H9 (cell line): Measurements from ENCODE around the gene LILRA6. TPM values are rescaled to one million over a fixed set of nuclear protein-coding genes. Genes with fewer than 3 reads are reported as not detected.

Experiments
- DNase-seq: peaks from one replicate; pipeline ENCODE4 v3.0.0-alpha.2; 2017
- H2AFZ ChIP-seq: one replicate; pipeline ENCODE4 v1.6.1; 2013; ENCODE audit warnings: mild to moderate bottlenecking, low read length, control low read depth, moderate library complexity
- H2AK5ac ChIP-seq: 2 replicates; pipeline ENCODE4 v1.6.1; 2013; ENCODE audit warnings: low read length, control low read depth, mixed read lengths; ENCODE audit not compliant: insufficient read length
- H2BK120ac ChIP-seq: one replicate; pipeline ENCODE4 v1.6.1; 2013; ENCODE audit warnings: low read depth, mild to moderate bottlenecking, low read length, control low read depth, inconsistent platforms; ENCODE audit not compliant: poor library complexity, severe bottlenecking
- H2BK12ac ChIP-seq: 2 replicates; pipeline ENCODE4 v1.6.1; 2013; ENCODE audit warnings: low read length, control low read depth, mixed read lengths, low read depth; ENCODE audit not compliant: insufficient read length
- H2BK15ac ChIP-seq: 2 replicates; pipeline ENCODE4 v1.6.1; 2013; ENCODE audit warnings: low read depth, low read length, control low read depth
- H2BK20ac ChIP-seq: one replicate; pipeline ENCODE4 v1.6.1; 2013; ENCODE audit warnings: low read depth, mild to moderate bottlenecking, low read length, control low read depth, inconsistent platforms; ENCODE audit not compliant: poor library complexity, severe bottlenecking
- H2BK5ac ChIP-seq: 2 replicates; pipeline ENCODE4 v1.6.1; 2013; ENCODE audit warnings: low read length, control low read depth, mixed read lengths; ENCODE audit not compliant: insufficient read length
- H3K14ac ChIP-seq: 2 replicates; pipeline ENCODE4 v1.6.1; 2013; ENCODE audit warnings: low read length, control low read depth; ENCODE audit not compliant: insufficient read depth
- H3K18ac ChIP-seq: 2 replicates; pipeline ENCODE4 v1.6.1; 2013; ENCODE audit warnings: low read depth, mild to moderate bottlenecking, mixed read lengths, low read length, control low read depth; ENCODE audit not compliant: insufficient read length
- H3K23ac ChIP-seq: 2 replicates; pipeline ENCODE4 v1.6.1; 2013; ENCODE audit warnings: low read length, control low read depth, mixed read lengths, low read depth; ENCODE audit not compliant: insufficient read length
- H3K23me2 ChIP-seq: 2 replicates; pipeline ENCODE4 v1.6.1; 2013; ENCODE audit warnings: low read depth, mild to moderate bottlenecking, mixed read lengths, low read length, control low read depth; ENCODE audit not compliant: insufficient read length, poor library complexity, severe bottlenecking
- H3K27ac ChIP-seq: 2 replicates; pipeline ENCODE4 v1.5.1; 2013; ENCODE audit warnings: low read length, control low read depth, mixed read lengths, low read depth; ENCODE audit not compliant: insufficient read length
- H3K27me3 ChIP-seq: 2 replicates; pipeline ENCODE4 v1.6.1; 2013; ENCODE audit warnings: low read length, control low read depth, inconsistent platforms; ENCODE audit not compliant: insufficient read depth
- H3K4ac ChIP-seq: 2 replicates; pipeline ENCODE4 v1.6.1; 2013; ENCODE audit warnings: low read depth, mild to moderate bottlenecking, control low read depth, inconsistent platforms, low read length, moderate library complexity
- H3K4me1 ChIP-seq: 2 replicates; pipeline ENCODE4 v1.6.1; 2013; ENCODE audit warnings: low read length, control low read depth, inconsistent platforms; ENCODE audit not compliant: insufficient read depth
- H3K4me2 ChIP-seq: 2 replicates; pipeline ENCODE4 v1.6.1; 2013; ENCODE audit warnings: low read length, control low read depth, mixed read lengths; ENCODE audit not compliant: insufficient read length, insufficient read depth
- H3K56ac ChIP-seq: 2 replicates; pipeline ENCODE4 v1.6.1; 2013; ENCODE audit warnings: low read depth, mild to moderate bottlenecking, mixed read lengths, low read length, control low read depth; ENCODE audit not compliant: insufficient read length
- H3K79me1 ChIP-seq: 2 replicates; pipeline ENCODE4 v1.6.1; 2013; ENCODE audit warnings: low read depth, mild to moderate bottlenecking, moderate library complexity, low read length, control low read depth, inconsistent platforms; ENCODE audit not compliant: insufficient read depth, poor library complexity, severe bottlenecking
- H3K79me2 ChIP-seq: 2 replicates; pipeline ENCODE4 v1.6.1; 2013; ENCODE audit warnings: low read length, control low read depth, inconsistent platforms; ENCODE audit not compliant: insufficient read depth
- H3K9ac ChIP-seq: 2 replicates; pipeline ENCODE4 v1.6.1; 2013; ENCODE audit warnings: low read length, control low read depth, mixed read lengths; ENCODE audit not compliant: insufficient read length; ENCODE audit errors: extremely low read depth
- H3K9me3 ChIP-seq: one replicate; pipeline ENCODE4 v1.6.1; 2013; ENCODE audit warnings: low read depth, low read length, inconsistent platforms; ENCODE audit not compliant: control insufficient read depth
- H3T11ph ChIP-seq: one replicate; pipeline ENCODE4 v1.6.1; 2013; ENCODE audit warnings: mild to moderate bottlenecking, low read length, control low read depth, inconsistent platforms
- H4K20me1 ChIP-seq: one replicate; pipeline ENCODE4 v1.6.1; 2013; ENCODE audit not compliant: control insufficient read depth, insufficient read length, insufficient read depth
- H4K5ac ChIP-seq: 2 replicates; pipeline ENCODE4 v1.6.1; 2013; ENCODE audit warnings: low read depth, mild to moderate bottlenecking, mixed read lengths, low read length, control low read depth; ENCODE audit not compliant: insufficient read length
- H4K8ac ChIP-seq: replicated peaks from 2 replicates; pipeline ENCODE4 v1.6.1; 2013; ENCODE audit warnings: low read length, control low read depth, mixed read lengths, low read depth; ENCODE audit not compliant: insufficient read length
- H4K91ac ChIP-seq: 2 replicates; pipeline ENCODE4 v1.6.1; 2013; ENCODE audit warnings: low read depth, mild to moderate bottlenecking, moderate library complexity, mixed read lengths, low read length, control low read depth; ENCODE audit not compliant: insufficient read length
- H3K27ac Mint-ChIP-seq, 3 experiments: 2 replicates in 2 of 3; 3 replicates in 1 of 3; pipeline ENCODE4 v1.8.0; 2020 to 2021; ENCODE audit warnings: mixed read lengths in 3 of 3, mild to moderate bottlenecking in 1 of 3, moderate library complexity in 1 of 3
- H3K27me3 Mint-ChIP-seq: 2 replicates; pipeline ENCODE4 v1.8.0; 2021; ENCODE audit warnings: low read depth, mild to moderate bottlenecking, moderate library complexity, mixed read lengths
- H3K36me3 Mint-ChIP-seq, 3 experiments: 2 replicates in 2 of 3; 3 replicates in 1 of 3; pipeline ENCODE4 v1.8.0; 2020 to 2021; ENCODE audit warnings: low read depth in 3 of 3, mixed read lengths in 3 of 3; ENCODE audit not compliant: insufficient read depth in 1 of 3
- H3K4me1 Mint-ChIP-seq, 2 experiments: 2 replicates each; pipeline ENCODE4 v1.8.0; 2020; ENCODE audit warnings: mixed read lengths in 2 of 2
- H3K4me3 Mint-ChIP-seq, 2 experiments: 2 replicates in 1 of 2; 3 replicates in 1 of 2; pipeline ENCODE4 v1.8.0; 2020 to 2021; ENCODE audit warnings: mild to moderate bottlenecking in 2 of 2, mixed read lengths in 2 of 2, moderate library complexity in 1 of 2
- H3K9me3 Mint-ChIP-seq, 2 experiments: 2 replicates in 1 of 2; 3 replicates in 1 of 2; pipeline ENCODE4 v1.8.0; 2020; ENCODE audit warnings: mild to moderate bottlenecking in 2 of 2, mixed read lengths in 2 of 2, moderate library complexity in 1 of 2
- WGBS: extraction: QIAGEN DNeasy Blood & Tissue Kit; methylation state at CpG from one replicate; pipeline ENCODE4 v1.1.7; 2013; ENCODE audit warnings: missing lambda C conversion rate, low lambda C conversion rate, mixed read lengths; ENCODE audit not compliant: insufficient read length; ENCODE audit errors: extremely low coverage; 5-methylcytosine and 5-hydroxymethylcytosine counted together
- total RNA-seq: library from RNA; stranded (reverse); gene quantifications from 2 replicates; pipeline ENCODE4 v1.2.1, GENCODE V29; 2021
- TF ChIP-seq, protein P1 (sequence below): fragments of 200-600 bp; sonication (generic); conservative IDR thresholded peaks from 3 replicates; pipeline ENCODE4 v1.8.0; 2021; ENCODE audit warnings: antibody characterized with exemption, mild to moderate bottlenecking

Gene LILRA6
- total RNA-seq, 1 experiment from 2014 or later, result not detected

DNA sequence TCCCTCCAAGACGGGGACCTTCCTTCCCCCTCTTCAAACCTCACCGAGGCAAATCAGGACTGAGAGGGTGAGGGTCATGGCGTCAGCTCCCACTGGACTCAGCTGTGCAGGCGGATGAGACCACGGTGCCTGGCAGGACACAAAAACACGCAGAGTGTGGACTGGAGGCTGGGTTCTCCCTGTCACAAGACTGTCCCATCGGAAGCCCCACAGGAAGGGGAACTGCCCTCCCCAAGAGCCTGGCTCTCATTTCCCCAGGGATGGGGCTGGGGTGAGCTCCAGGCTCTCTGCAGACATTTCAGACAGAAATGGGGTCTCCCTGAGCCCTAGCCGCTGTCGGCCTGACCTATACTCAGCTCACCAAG lies 14.5 kb upstream of the LILRA6 start, which contains the start of gene LILRB5:
Gene LILRB5, minus strand, starts transcription at position 158 of the 365 bp plus-strand sequence. Its CDS starts 80 bp downstream, at position 78.
- no peak within 1 kb of the TSS for H2AFZ ChIP-seq
- Mint-ChIP-seq H3K27ac (peak within 1 kb of the TSS in 1 of 3 experiments; percentile 71; a peak in 1 of 7 replicates), H3K4me3 (no peak within 1 kb of the TSS), H3K36me3 (no peaks in the 10 kb centered on the region), H3K27me3 (peaks cover 38% of the 10 kb centered on the region), H3K9me3 (peaks cover 0 to 31% of the 10 kb centered on the region in 2 experiments; a peak in 2 of 5 replicates), H3K4me1 (peaks cover 3 to 6% of the 10 kb centered on the region in 2 experiments; a peak in 3 of 4 replicates)
- H4K5ac ChIP-seq, result no peak within 1 kb of the TSS
- no peak within 1 kb of the TSS for H3K23ac ChIP-seq
- no peaks in the 10 kb centered on the region for H3K79me2 ChIP-seq
- H2BK120ac ChIP-seq, result no peak within 1 kb of the TSS
- no peaks in the 10 kb centered on the region for H3K27me3 ChIP-seq
- H3K79me1 ChIP-seq, result no peaks in the 10 kb centered on the region
- no peak within 1 kb of the TSS for H4K8ac ChIP-seq
- H2BK12ac ChIP-seq, result no peak within 1 kb of the TSS
- no peak within 1 kb of the TSS for H3T11ph ChIP-seq
- TF ChIP-seq, protein P1, sequence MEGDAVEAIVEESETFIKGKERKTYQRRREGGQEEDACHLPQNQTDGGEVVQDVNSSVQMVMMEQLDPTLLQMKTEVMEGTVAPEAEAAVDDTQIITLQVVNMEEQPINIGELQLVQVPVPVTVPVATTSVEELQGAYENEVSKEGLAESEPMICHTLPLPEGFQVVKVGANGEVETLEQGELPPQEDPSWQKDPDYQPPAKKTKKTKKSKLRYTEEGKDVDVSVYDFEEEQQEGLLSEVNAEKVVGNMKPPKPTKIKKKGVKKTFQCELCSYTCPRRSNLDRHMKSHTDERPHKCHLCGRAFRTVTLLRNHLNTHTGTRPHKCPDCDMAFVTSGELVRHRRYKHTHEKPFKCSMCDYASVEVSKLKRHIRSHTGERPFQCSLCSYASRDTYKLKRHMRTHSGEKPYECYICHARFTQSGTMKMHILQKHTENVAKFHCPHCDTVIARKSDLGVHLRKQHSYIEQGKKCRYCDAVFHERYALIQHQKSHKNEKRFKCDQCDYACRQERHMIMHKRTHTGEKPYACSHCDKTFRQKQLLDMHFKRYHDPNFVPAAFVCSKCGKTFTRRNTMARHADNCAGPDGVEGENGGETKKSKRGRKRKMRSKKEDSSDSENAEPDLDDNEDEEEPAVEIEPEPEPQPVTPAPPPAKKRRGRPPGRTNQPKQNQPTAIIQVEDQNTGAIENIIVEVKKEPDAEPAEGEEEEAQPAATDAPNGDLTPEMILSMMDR, result no peak
- H3K9me3 ChIP-seq, result no peaks in the 10 kb centered on the region
- no peaks in the 10 kb centered on the region for H3K4me1 ChIP-seq
- H3K27ac ChIP-seq, result no peak within 1 kb of the TSS
- no peak within 1 kb of the TSS for H3K56ac ChIP-seq
- no peak within 1 kb of the TSS for H3K4ac ChIP-seq
- no peak within 1 kb of the TSS for H2BK5ac ChIP-seq
- H2BK20ac ChIP-seq, result no peak within 1 kb of the TSS
- H4K20me1 ChIP-seq, result no peaks in the 10 kb centered on the region
- no peak within 1 kb of the TSS for H3K18ac ChIP-seq
- H3K14ac ChIP-seq, result no peak within 1 kb of the TSS
- no peak within 1 kb of the TSS for H4K91ac ChIP-seq
- no peaks in the 10 kb centered on the region for H3K23me2 ChIP-seq
- no peak within 1 kb of the TSS for H2AK5ac ChIP-seq
- DNase-seq, result no peak
- WGBS, result no CpG with 5 or more reads among the region's 9 CpGs
- no peak within 1 kb of the TSS for H2BK15ac ChIP-seq
- no peak within 1 kb of the TSS for H3K9ac ChIP-seq
- H3K4me2 ChIP-seq, result no peak within 1 kb of the TSS
